Gastroesophageal sphincter (tissue), 4 donors: ENCODE data around the gene PLCH1. TPM values are rescaled to one million over a fixed set of nuclear protein-coding genes. Genes with fewer than 3 reads are reported as not detected.

Experiments used
- ATAC-seq: fragments of 150-250 bp; one replicate; pipeline ENCODE4 v1.9.1; 2016; ENCODE audit warnings: mild to moderate bottlenecking, moderate library complexity
- H3K27ac ChIP-seq, 4 donors: fragments of 200-600 bp; sonication (generic) in 3 of 4; 1 replicate in 3 of 4; 2 replicates in 1 of 4; pipeline ENCODE4 v1.5.1; 2016 to 2019
- H3K27me3 ChIP-seq: fragments of 200-600 bp; sonication (generic); one replicate; pipeline ENCODE4 v1.5.1; 2019
- H3K36me3 ChIP-seq, 2 donors: fragments of 200-600 bp; sonication (generic); one replicate each; pipeline ENCODE4 v1.5.1; 2019; ENCODE audit warnings: control low read depth in 1 of 2
- H3K4me1 ChIP-seq, 3 donors: fragments of 200-600 bp; sonication (generic); 1 replicate in 2 of 3; 2 replicates in 1 of 3; pipeline ENCODE4 v1.5.1; 2016 to 2019; ENCODE audit warnings: control low read depth in 2 of 3
- H3K4me3 ChIP-seq, 2 donors: fragments of 200-600 bp; sonication (generic); one replicate each; pipeline ENCODE4 v1.5.1; 2019; ENCODE audit warnings: mild to moderate bottlenecking in 1 of 2, moderate library complexity in 1 of 2
- H3K9me3 ChIP-seq, 3 donors: fragments of 200-600 bp; sonication (generic); one replicate each; pipeline ENCODE4 v1.5.1; 2017 to 2019; ENCODE audit warnings: control low read depth in 2 of 3
- CTCF ChIP-seq, 4 experiments: fragments of 200-600 bp in 2 of 4; fragments of 450-650 bp in 2 of 4; sonication (generic) in 1 of 4; IDR thresholded peaks; one replicate each; pipeline ENCODE4 v1.5.1; 2017 to 2019; ENCODE audit warnings: antibody characterized with exemption in 4 of 4, mild to moderate bottlenecking in 2 of 4, moderate library complexity in 2 of 4
- EP300 ChIP-seq: sonication (generic); formaldehyde crosslinking; IDR thresholded peaks from one replicate; pipeline ENCODE4 v1.6.1; 2017; ENCODE audit warnings: antibody characterized with exemption, mild to moderate bottlenecking
- POLR2A ChIP-seq, 2 donors: fragments of 450-650 bp; IDR thresholded peaks; one replicate each; pipeline ENCODE4 v1.6.1; 2017; ENCODE audit warnings: antibody characterized with exemption in 2 of 2, mild to moderate bottlenecking in 2 of 2, moderate library complexity in 1 of 2
- POLR2AphosphoS5 ChIP-seq: sonication (generic); formaldehyde crosslinking; IDR thresholded peaks from one replicate; pipeline ENCODE4 v1.6.1; 2017; ENCODE audit warnings: antibody characterized with exemption
- WGBS, 2 donors: methylation state at CpG; one replicate each; pipeline ENCODE4 v1.1.5; 2018; ENCODE audit warnings: low coverage in 1 of 2; 5-methylcytosine and 5-hydroxymethylcytosine counted together
- total RNA-seq, 4 donors: library from RNA; depleted of rRNA; stranded (reverse); fragments of >200 nt; gene quantifications; one replicate each; pipeline ENCODE4 v1.1.0, GENCODE V29; 2016

Gene PLCH1
- total RNA-seq, 4 donors from 2014 or later, result 0.16 to 0.40 (median 0.35) TPM

DNA sequence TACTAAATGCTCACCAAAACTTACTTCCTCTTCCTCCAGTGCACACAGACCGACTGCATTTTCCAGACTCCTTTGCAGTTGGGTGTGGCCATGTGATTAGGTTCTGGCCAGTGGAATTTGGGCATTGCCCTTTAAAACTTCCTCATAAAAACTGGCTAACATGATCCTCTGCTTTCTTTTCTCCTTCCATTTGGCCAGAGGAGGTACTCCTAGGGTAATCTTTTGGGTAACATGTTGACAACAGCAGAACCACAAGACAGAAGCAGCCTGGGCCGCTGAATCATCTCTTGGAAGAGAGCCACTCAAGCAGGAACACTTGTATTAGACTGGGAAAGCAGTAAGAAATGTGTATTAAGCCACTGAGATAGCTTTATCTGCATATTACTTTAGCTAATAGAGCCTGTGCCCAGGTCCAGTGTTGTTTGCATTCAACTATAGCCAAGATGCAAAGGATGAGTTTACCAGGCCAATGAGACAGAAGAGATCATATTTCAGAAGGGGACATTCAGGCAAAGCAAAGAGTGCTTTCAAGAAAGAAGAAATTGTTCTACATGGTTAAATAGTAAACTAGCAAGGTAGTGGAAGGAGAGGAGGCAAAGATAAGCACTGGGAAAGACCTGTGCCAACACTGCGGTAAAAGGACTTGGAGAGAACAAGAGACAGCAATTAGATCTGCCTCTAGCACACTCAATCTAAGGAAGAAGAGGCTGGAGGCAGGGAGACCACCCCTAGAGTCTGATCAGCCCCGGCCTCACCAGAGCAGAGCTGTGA, 79.8 kb downstream of the PLCH1 start:
- Histone ChIP-seq H3K27me3 (no peaks in the 10 kb centered on the region), H3K4me1 (peaks cover 0 to 17% (median 5%) of the 10 kb centered on the region in 3 donors), H3K36me3 (no peaks in the 10 kb centered on the region), H3K9me3 (no peaks in the 10 kb centered on the region), H3K27ac (peak overlapping the region in 1 of 4 donors; percentile 42), H3K4me3 (no peak overlapping the region)
- ATAC-seq, result peak; percentile 82
- TF ChIP-seq EP300 (no peak), POLR2AphosphoS5 (no peak), CTCF (IDR thresholded peaks at IDR 0.05) (no peak), POLR2A (IDR thresholded peaks at IDR 0.05) (no peak)
- WGBS, 2 donors, result 45 to 57% methylated on average over 4 of the region's 4 CpGs

GRCh38 chr3:155663467-155664212, 81.2 kb downstream of the PLCH1 start:
- ATAC-seq, result no peak
- TF ChIP-seq POLR2AphosphoS5 (no peak), CTCF (IDR thresholded peaks at IDR 0.05) (no peak), POLR2A (IDR thresholded peaks at IDR 0.05) (no peak), EP300 (no peak)
- no peak overlapping the region for H3K27ac ChIP-seq
- H3K27me3 ChIP-seq, result no peaks in the 10 kb centered on the region
- H3K36me3 ChIP-seq, result no peaks in the 10 kb centered on the region
- no peaks in the 10 kb centered on the region for H3K9me3 ChIP-seq
- WGBS, 2 donors, result 21 to 42% methylated on average over 2 to 3 of the region's 3 CpGs
- no peak overlapping the region for H3K4me3 ChIP-seq
- H3K4me1 ChIP-seq, result peaks cover 0 to 17% (median 5%) of the 10 kb centered on the region in 3 donors

GRCh38 chr3:155661760-155662159, 83.1 kb downstream of the PLCH1 start:
- H3K27me3 ChIP-seq, result no peaks in the 10 kb centered on the region
- no peaks in the 10 kb centered on the region for H3K36me3 ChIP-seq
- no peak overlapping the region for H3K4me3 ChIP-seq
- no peaks in the 10 kb centered on the region for H3K9me3 ChIP-seq
- no peak for TF ChIP-seq POLR2AphosphoS5
- TF ChIP-seq POLR2A (IDR thresholded peaks at IDR 0.05), result no peak
- TF ChIP-seq EP300, result no peak
- no peak for TF ChIP-seq CTCF (IDR thresholded peaks at IDR 0.05)
- no peak overlapping the region for H3K27ac ChIP-seq
- H3K4me1 ChIP-seq, result peaks cover 0 to 17% (median 5%) of the 10 kb centered on the region in 3 donors
- ATAC-seq, result no peak

GRCh38 chr3:155661042-155661441, 83.8 kb downstream of the PLCH1 start:
- Histone ChIP-seq H3K4me3 (no peak overlapping the region), H3K9me3 (no peaks in the 10 kb centered on the region), H3K27me3 (no peaks in the 10 kb centered on the region), H3K36me3 (no peaks in the 10 kb centered on the region), H3K4me1 (peaks cover 0 to 17% (median 5%) of the 10 kb centered on the region in 3 donors), H3K27ac (no peak overlapping the region)
- 86 to 88% methylated on average over 1 of the region's 1 CpG for WGBS, 2 donors
- no peak for ATAC-seq
- TF ChIP-seq EP300 (no peak), CTCF (IDR thresholded peaks at IDR 0.05) (no peak), POLR2A (IDR thresholded peaks at IDR 0.05) (no peak), POLR2AphosphoS5 (no peak)
